NCI-H1694 treated with DMSO at 0.1 percent for 48 hours (cell line): ENCODE results near the gene PFKFB4.
A peak's percentile ranks its signal among the peaks of the same experiment; 100 is the strongest.

ENCODE experiments used
- DNase-seq: peaks from one replicate; lab custom pipeline; 2025; lab: John Stamatoyannopoulos, UW

Gene PFKFB4

DNA sequence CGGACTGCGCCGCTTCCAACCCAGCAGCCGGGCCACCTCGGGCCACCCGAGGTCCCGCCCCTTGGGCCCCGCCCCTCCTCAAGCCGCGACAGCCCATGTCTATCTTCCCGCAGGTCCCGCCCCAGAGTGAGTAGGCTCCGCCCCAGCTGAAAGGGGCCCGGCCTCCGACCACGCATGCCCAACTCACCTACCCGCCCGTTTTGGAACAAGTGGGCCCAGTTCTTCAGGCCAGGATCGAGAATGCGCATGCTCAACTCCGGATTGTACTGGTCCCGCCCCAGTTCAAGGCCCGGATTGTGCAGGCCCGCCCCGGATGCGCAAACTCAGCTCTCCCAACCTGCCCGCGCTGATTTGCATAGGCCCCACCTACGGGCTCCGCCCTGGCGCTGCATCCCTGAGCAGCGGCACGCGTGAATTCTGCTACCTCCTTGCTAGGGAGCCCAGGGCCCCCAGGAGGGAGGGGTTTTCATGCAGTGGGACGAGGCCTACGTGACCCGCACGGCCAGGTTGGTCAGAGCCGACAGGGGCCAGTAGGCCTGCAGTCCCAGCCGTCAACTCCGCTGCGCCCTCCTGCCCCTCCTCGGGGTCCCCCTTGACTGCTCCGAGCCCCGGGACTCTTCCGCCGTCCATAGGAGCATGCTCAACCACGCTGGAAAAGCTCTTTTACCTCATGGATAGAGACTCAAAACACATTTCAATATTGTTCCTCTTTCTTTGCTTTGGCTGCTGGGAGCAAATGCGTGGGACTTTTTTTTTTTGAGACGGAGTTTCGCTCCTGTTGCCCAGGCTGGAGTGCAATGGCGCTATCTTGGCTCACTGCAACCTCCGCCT lies at the start of gene PFKFB4:
Gene PFKFB4, minus strand, starts transcription at position 8 of the 831 bp plus-strand sequence. CDS start 26 bp downstream, outside the sequence.
- peak; percentile 89 for DNase-seq

DNA sequence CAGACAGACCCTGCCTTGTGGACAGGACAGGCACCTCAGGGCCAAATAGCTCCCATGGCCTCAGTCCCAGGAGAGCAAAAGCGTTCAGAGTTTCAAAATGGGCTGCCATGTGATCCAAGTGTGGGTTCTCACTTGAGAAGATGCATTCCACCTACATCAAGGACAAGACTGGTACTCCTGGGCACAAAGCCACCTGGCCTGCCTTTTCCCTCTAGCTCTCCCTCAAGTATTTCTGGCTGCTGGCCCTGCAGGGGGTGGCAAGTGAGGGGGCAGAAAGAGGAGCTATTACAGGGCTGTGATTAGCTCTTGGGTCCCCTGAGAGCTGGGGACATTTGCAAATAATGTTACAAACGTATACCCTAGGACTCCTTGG lies 45.0 kb upstream of the PFKFB4 start:
- no peak for DNase-seq

DNA sequence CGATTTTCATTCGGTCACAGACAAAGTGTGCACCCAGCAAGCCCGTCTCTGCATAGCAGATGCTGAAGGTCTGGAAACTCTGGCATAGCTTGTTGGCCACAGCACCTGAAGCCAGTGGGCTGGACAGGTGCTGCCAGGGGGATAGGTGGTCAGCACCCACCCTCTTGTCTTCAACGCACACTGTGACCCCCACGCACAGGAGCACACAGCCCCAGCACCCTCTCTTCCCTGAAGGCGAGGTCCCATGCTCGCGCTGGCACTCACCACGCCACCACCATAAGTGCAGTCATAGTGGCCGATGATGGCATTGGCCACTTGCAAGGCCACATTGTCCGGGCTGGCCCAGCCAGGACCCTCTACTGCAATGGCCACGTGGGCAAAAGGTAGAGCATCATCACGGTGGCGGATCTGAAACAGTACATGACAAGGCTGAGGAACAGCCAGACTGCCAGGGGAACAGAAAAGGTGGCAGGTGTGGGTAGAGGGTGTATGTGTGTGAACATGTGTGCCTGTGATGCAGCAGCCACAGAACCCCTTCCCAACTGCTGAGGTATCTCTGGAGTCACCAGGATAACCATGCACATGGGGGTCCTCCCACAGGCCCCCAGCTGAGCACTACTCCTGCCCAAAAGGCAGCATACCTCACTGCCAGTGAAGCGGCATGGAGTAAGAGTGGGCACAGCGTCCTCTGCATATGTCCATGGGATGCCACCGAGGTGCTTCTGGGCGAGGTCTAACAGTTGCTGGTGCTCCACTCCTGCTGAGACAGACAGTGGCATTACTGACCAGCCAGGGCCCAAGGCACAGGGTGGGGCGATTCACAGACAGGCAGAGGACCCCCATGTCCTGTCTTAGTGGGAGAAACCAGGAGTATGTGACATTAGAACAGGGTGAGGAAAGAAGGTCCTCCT lies 44.4 kb upstream of the PFKFB4 start:
- no peak for DNase-seq

DNA sequence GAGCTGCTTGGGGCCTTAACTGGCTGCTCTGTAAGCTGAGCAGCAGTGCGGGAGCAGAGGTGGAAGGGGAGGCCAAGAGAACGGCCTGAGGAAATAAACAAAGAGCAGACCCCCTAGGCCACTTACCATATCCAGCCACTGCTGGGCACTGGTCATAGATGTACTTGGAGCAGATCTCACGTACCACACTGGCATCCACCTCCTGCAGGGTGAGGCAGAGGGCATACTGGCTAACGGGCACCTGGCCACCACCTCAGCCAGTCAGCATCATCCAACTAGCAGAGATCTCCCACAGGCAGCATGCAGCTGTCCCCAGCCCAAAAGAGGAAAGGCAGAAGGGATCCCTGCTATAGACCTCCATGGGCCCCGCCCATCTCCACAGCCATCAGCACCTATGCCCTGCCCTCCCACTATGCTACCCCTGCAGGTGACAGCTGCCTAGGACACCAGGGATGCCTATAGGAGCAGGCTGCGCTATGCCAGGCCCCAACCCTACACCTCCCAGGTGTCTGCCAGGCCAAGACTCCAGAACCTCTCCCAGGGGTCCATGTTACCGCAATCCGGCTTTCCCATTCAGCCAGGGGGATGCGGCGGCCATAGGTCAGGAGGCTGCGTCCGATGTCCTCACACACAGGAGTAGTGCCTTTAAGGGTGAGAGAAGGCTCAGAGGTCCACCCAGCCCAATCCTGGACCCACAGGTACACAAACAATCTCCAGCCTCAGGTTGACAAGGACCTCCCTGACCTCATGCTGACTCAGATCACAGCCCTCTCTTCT lies 43.1 kb upstream of the PFKFB4 start:
- no peak for DNase-seq

DNA sequence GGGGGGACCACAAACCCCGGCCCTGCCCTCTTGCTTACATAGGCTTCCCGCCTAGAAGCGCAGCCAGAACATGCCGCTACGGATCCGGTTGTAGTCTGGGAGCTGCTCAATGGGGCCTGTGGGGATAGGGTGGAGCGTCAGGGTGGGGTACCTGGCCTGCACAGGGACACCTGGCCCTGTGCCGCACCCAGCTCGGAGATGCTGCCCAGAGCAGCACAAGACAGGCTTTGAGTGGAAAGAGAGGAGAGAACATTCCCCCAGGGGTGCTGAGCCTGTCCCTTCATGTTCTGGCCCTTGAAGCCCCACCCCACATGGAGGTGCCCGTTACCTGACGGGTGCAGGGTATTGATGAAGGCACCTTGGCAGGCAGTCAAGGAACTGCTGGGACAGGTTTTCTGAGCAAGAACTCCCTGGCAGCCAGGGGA lies 42.5 kb upstream of the PFKFB4 start:
- DNase-seq: no peak

DNA sequence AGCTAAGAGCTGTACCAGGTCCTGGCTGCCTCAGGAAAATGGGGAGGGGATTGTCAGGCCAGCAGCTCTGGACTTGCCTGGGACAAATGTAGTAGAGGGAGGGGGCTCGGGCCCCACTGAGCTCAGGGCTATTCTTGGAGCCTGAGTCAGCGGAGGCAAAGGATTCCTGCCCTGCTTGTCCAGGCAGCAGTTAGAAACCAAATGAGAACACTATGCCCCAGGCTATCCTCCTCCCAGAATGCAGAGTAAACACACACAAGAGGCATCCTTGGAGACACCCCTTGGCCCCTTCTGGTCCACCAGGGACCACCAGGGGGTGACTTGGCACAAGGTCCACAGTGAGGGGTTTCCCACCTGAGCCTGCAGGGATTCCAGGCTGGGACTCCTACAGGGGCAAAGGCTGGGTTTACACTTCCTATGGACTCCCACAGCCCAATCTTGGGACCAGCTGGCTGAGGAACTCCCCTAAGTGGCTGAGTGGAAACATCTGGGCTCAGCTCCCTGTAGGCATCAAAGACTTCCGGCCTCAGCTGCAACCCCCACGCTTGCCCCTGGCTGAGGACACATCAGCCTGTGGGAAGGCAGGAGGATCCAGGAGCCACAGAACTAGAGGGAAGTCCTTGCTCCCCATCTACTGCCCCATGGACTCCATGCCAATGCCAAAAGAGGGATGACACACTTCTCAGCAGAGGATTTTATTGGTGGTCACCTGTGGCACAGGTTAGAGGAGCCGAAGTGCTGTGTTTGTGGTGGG lies 41.9 kb upstream of the PFKFB4 start:
- DNase-seq: no peak

DNA sequence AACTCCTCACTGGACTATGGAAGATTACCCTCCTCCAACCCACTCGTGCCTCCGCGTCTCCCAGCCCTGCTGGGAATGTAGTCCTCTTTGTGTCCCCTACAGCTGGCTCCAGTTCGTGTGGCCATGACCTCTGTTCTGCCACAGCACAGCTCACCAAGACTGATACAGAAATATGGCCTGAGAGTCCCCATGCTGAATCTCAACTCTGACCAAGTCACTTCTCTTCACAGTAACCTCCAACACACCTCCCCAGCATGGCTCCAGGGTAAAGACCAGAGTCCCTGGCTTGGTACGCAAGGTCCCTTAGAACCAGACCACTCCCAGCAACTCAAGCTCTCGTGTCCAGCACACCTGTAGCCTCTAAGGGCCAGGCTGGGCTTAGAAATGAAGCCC lies 40.8 kb upstream of the PFKFB4 start:
- DNase-seq: no peak

DNA sequence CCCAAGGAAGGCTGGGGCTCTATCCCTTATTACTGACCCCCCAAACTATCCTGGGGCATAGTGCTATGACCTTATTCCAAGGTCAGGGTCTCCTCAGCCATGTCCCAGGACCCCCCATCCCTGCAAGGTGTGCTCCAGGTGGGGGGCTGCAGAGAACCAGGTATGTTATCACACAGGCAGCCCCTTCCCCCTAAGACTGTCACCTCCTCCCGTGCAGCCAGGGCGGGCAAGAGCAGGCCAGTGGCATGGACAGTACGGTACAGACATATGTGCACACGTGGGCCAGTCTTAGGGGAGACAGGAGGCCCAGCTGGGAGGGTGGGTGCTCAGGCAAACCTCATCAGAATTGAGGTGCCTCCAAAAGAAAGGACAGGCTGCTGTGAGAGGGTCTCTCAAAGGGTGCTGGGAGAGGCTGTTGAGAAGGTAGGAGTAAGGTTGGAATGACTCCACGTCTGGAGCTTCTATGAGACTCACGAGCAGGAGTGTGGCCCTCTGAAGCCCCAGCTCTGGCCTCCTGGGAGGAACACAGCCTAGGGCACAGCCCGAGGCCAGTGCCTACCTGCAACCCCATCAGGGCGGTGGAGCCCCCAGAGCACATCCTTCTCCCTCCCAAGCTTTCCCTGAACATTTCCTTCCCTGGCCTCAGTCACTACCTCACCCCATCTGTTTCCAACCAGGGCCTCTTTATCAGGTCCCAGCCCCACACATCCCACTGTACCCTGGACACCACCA lies 40.2 kb upstream of the PFKFB4 start:
- no peak for DNase-seq

DNA sequence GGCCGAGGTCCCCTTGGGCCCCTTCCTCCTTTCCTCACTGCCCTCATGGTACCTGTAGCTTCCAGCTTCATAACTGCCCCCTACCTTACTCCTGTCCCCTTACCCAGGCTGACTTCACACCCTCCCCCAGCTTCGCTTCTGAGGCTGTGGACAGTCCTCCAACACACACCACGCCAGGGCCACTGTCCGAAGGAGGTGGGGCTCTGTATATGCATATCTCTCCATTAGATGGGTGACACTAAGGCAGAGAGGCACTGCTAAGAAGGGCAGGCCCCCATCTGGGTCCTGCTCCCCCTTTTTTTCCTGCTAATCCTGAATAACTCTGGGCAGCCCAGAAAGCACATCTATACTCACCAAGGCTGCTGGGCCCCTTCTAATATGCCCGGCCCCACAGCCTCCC lies 39.6 kb upstream of the PFKFB4 start:
- no peak for DNase-seq

DNA sequence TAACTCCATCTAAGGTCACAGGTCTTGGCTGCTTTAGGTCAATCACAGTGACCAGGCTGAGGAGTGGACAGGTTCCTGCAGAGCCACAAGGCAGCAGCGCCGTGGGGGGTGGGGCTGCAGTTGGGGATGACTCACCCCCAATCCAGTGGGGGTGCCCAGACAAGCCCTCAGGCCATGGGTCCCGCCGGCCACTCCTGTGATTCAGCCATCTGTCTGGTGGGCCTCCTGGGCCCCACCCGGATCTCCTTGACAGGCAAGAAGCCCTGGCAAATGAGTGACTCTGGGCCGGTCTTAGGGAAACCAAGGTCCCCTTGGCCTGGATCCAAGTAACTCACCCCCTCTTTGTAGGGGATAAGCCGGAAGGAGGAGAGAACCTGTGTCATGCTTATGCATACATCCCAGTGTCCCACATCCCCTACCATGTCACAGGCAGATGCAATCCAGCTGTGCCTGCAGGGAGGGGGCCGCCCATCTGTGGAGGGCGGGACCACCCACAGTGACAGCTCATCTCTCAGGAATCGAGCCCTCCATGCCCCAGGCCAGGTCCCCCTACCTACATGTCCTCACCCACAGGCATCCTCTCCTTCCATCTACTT lies 39.0 kb upstream of the PFKFB4 start:
- no peak for DNase-seq

DNA sequence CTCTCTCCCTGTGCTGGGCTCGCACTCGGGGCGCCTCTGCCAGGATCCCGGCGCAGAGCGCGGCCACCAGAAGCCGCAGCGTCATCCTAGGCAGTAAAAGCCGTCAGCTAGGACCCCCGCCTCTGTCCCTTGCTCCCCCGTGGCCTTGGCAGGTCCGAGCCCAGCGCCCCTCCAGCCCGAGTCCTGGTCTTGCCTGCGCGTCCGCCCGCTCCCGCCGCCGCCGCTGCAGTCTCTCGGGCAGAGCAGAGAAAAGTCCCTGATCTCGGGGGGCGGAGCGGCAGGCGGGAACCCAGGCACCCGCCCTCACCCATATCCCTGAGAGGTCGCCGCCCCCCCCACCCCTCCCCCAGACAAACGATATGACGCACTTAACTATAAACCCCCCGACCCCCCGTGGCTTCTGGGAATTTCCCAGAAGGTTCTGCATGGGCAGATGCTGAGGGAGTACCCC lies 38.5 kb upstream of the PFKFB4 start, which contains the start of gene COL7A1:
Gene COL7A1, minus strand, starts transcription at position 255 of the 451 bp plus-strand sequence. Its CDS starts 170 bp downstream, at position 85.
- no peak for DNase-seq

DNA sequence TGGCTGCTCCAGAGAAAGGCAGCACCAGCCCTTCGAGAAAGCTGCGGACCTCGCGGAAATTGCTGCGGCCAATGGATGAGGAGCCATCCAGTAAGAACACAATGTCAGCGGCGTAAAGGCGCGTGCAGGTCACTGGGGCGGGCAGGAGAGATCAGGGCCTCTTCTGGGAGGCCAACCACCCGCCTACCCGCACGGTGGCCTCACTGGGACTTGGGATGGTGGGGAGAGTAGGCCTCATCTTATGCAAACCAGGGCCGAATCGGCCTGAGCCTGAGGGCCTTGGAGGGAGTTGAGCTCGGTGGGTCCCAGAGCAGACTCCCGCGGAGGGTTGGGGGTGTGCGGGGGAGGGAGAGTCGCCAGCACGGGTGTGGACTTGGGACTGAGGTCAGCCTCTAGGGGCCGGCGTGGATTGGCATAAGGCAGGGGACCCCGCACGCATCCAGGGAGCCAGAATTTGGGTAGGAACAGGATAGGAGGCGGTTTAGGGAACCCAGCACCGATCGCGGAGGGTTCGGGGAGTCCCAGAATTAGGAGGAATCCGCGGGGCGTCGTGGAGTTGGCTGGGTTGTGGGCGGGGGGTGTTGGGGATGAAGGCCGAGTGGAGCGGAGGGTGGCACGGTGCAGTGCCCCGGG lies 37.9 kb upstream of the PFKFB4 start:
- DNase-seq: no peak

DNA sequence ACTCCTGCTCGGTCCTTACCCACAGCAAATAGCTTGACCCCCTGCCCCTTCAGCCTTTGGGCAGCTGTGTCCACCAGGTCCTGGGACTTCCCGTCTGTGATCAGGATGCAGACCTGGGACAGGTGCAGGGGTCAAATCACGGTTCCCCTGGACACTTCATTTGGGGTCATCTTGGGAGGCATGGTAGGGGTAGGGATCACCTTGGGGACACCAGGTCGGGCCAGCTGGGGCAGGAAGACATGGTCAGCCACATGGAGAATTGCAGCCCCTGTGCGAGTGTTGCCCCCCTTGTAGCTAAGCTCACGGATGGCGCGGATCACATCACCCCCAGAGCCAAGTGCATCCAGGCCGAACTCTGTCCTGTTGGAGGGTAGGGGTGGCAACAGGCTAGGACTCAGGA lies 36.7 kb upstream of the PFKFB4 start:
- DNase-seq: no peak

DNA sequence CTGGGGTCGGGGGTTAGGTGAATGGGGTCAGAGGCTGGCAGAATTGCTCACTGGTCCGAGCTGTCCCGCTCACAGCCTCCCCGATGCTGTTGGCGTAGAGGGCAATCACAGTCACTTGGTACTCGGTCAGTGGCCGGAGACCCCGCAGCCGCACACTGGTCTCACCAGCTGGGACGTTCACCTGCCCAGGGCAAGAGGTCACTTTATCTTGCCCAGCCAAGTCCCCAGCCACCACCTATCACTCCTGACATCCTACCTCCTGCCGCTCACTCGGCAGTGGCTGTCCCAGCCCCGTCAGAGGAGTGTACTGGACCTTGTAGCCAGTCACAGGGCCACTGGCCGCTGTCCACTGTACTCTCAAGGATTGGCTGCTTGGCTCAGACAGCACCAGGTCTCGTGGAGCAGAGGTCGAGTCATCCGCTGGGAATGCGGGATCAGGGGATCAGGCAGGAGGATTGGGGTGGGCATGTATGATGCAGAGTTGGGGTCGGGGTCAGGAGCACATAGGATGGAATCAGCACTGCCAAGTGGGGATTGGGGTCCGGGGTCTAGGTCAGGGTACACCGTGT lies 36.0 kb upstream of the PFKFB4 start:
- no peak for DNase-seq

DNA sequence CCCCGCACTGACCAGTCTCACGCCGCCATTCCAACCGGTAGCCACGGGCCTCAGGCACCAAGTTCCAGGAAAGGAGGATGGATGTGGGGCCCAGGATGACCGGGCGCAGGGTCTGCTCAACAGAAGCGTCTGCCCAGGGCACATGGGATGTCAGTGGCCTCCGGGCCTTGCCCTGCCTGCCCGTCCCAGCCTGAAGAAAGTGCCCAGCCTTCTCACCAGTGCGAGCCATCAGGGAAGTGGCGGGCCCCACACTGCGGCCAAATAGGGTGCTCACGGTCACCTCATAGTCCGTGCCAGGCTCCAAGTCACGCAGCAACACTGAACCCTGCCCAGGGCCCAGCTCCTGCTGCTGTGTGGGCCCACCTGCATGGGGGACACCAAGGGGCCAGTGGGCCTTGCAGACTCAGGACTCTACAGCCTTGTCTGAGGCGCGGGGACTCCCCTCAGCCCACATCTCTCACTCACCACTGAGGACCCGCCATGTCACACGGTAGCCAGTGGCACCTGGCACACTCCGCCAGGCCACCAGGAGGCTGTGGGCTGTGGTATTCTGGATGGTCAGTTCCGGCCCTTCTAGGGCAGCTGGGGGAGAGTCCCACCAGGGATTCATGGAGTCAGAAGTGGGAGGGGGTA lies 35.4 kb upstream of the PFKFB4 start:
- no peak for DNase-seq

DNA sequence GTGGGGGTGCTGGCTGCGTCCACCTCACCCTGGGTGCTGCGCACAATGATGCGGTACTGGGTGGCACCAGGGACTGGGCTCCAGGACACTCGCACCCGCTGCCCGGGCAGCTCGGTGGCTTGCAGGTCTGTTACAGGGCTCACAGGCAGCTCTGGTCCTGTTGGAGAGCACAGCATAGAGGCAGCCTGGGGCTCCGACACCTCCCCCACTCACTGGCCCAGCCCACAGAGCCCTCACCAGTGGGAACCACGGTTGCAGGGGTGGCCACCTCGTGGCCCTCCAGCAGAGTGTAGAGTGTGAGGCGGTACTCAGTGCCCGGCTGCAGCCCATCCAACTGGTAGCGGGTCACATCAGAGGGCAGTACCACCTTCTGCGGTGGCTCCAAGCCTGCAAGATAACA lies 34.8 kb upstream of the PFKFB4 start:
- DNase-seq: no peak

DNA sequence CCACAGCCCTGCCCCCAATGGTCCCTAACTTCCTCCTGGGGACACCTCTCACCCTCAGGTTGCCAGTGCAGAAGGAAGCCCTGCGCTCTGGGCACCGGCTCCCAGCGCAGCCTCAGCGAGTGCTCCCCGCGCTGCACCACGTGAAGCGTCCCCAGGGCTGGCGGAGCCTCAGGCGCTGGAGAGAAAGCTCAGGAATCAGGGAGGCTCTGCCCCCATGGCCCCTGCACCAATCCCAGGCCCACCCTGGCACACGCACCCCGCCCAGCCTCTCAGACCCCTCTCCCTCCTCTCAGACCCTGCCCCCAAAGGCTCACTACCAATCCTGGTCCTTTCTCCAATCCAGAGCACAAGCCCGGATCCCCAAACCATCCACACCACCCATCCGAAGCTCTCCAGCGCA lies 31.6 kb upstream of the PFKFB4 start:
- no peak for DNase-seq

DNA sequence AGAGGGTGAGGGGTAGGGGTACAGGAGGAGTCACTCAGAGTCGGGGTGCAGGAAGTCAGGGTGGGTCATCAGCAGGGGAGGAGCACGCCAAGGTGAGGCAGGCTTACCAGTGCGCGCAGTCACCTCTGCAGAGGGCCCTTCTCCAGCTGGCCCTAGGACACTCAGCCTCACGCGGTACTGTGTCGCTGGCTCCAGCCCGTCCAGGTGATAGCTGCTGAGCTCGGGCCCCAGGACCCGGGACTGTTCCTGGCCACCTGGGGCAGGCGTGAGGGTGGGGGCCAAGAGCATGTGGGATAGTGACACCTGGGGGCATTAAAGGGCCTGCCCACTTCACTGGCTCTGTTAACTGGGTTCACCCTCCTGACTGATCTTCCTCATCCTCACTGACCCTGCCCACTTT lies 31.1 kb upstream of the PFKFB4 start:
- DNase-seq: no peak

DNA sequence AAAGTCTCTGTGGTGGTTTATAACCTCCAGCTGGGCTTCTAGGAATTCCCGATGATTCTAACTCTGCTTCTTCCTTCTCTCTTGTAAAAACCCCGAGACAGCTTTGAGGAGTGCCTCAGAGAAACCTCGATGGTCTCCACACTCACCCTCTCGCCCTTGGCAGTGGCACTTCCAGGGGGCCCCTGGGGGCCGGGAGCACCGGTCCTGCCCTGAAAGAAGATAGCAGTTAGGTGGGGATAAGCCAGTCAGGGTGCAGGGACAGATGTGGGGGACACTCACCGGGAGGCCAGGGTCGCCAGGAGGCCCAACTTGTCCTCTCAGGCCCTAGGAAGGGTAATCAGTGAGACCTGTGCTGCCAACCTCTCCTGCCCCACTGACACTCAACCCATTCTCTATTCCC lies 28.8 kb upstream of the PFKFB4 start:
- DNase-seq: no peak
